Stimulated activated CD8-positive, alpha-beta memory T cell treated with anti-CD3 and anti-CD28 coated beads, Interleukin-15, amount 100 ng/mL, for 1 hour (primary cell): ENCODE data around the gene PLAA.
"Not testable (repeated sequence)": the region's sequence is repeated elsewhere in the genome, so short reads cannot be mapped to it uniquely, and the experiment has no call there.

Experiments used
- DNase-seq: peaks from one replicate; pipeline ENCODE4 v3.0.0-alpha.2; 2020; ENCODE audit warnings: low read depth

The PLAA gene

DNA sequence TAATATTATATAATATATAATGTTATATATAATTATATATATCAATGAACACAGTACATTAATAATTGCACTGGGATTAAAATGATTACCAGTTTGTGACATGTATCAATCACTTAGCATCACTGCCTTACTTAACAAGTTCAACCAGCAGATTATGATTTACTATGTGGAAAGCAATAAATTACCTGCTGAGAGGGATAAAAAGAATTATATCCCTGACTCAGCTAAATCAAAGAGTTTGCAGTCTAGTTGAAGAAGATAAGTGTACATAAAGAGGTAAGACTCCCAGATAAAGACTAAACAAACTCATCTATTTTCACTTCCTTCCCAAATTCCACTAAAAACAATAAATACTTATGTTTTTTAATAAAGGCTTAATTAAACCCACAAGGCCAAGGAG lies 11.2 kb downstream of the PLAA start:
- DNase-seq, result no peak

GRCh38 chr9:26928902-26929495 lies 18.0 kb downstream of the PLAA start:
- no peak for DNase-seq

GRCh38 chr9:26925609-26926008 lies 21.4 kb downstream of the PLAA start:
- DNase-seq, result no peak

DNA sequence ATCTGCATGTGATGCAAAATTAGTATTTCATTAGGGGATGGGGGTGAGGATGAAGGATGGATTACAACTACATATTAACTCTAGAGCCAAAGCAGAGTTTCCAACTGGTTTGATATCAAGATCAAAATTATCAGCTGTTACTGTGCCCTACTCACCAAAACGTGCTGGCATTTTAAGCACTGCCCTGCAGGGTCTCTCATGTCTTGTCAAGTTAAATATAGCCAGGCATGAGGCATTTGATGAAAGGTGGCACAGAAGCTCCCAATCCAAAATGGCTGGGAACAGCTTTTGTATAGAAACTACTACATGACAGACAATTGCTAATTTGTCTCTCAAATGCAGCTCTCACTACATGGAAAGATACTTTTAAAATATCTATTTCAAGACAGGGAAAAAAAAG lies 27.3 kb downstream of the PLAA start:
- no peak for DNase-seq

DNA sequence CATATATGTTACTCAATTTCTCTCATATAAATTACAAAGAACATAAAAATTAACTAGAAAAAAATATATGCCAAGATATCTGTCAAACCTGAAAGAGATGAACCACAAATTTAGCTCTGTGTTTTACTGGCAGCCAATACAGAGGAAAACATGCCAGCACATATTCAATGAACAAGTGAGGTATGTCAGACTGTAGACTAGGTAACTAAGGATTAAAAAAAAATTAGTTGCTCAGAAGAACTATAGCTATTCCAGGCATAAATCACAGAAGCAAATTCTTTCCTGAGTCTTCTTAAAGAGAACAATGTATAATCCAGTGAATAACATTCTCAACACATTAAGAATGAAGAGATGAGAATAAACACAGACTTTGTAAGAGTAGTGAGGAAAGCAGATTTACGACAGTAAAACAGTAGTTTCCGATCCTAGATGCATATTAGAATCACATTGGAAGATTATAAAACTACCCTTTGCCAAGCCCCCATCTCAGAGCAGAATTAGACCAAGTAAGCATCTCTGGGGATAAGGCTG lies 33.8 kb downstream of the PLAA start:
- no peak for DNase-seq

DNA sequence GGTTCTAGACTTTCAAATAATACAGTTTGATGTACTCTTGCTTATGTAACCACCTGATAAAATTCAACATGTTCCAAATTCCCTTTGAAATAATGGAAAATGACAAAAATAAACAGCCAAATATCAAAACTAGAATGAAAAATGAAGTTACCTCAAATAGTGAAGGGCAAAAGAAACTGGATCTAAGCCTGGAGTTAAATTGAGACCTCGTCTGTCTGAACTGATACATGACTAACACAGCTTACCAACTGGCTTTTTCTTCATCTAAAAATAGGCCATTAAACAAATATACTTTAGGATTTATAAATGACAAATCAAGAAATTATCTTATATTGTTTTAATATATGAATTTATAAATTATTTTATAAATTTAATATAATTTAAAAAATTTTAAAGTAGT lies 42.4 kb downstream of the PLAA start:
- DNase-seq, result no peak

DNA sequence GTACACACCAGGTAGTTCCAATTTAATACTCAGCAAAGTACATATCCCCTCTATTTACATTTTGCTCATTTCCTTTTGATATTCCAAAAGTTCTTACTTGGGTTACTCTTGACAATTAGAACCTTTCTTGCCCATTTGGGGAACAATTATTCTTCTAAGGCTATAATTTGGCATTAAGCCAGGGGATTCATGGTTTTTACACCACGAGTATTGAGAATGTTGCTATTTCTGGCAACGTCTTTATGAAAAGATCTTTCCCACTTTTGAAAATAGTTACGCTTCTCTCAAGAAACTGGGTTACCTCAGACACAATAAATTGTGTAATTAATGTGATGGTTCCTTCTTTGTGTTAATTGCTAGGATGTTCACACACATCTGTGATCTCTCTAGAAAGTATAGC lies 43.0 kb downstream of the PLAA start:
- DNase-seq, result no peak

DNA sequence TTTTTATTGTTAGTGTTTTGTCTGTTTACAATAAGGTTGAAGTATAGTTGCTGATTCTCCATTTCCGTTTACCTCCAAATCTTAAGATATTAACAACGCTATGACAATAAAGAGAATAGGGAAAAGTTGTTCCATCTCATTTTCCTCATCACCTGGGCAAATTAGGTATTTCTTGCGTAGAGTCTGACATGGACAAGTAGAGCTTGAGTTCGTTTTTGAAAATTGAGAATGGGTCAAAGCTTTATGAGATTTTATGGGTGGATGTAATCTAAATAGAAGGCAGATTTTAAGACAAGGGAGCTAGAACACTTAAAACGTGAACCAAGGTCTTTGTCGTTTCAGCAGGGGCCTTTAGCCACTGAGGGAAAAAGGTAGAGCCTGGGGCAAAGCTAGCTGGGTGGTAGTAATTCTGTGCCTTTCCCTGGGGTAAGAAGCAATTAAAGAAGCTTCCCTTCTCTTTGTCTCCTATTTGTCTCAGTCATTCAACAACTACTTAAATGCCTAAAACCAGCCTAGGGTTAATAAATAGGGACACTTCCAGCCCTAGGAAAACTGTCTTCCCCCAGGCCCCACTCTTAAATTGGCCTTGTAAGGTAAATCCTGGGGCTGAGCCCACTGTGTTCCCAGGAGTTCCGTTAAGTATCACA lies 53.9 kb downstream of the PLAA start:
- DNase-seq, result no peak

DNA sequence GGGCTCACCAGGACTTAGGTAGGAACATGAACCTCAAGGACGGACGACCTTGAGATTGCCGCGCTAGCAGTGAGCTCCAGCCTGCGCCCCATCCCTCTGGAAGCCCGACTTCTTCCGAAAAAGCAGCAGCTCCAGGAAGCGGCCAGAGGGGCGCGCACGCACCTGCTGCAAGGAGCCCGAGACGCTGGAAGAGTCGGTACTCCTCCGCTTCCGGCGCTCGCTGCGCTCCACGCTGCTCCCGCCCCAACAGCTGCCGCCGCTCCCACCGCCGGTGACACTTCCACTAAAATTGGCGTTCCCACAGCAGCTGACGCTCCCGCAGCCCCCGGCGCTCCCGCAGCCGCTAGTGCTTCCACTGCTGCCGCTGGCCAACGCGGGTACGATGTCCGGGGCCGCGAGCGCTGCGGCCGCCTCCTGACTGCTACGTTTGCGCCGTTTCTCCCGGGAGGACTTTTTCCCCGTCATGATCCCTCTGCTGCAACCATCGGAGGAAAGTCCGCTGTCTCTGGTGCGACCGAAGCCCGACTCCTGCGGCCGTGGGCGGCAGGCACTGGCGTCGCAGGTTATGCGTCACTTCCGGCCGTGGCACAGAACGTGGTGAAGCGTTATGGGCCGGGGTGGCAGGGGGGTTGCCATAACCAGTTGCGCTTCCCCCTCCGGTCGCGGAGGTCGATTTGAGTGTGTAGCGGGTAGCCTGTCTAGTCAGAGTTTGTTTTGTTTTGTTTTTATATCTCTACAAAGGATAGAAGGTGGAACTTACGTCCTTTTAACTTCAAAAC lies 54.6 kb downstream of the PLAA start, which contains the start of gene CAAP1:
TSS of gene CAAP1 (minus strand) at position 552 of the 779 bp plus-strand sequence. CDS start at position 465, 87 bp downstream.
- DNase-seq, result peak; percentile 85

DNA sequence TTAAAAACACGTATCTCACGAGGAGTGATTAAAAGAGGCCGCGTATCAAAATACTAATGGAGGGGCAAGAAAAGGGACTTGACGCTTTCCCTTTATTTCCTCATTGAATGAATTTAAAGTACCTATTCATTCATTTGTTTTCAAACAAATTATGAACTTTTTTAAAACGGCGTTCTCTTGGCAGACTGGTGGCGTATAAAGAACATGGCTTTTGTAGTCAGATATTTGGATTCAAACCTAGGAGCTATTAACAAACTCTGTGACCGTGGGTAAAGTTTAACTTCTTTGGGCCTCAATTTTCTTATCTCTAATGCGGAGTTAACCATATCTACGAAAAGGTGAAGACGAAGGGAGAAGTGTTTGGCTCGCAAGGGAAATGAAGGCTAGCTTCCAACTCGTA lies 55.3 kb downstream of the PLAA start:
- no peak for DNase-seq

GRCh38 chr9:26888271-26888670 lies 58.8 kb downstream of the PLAA start:
- DNase-seq, result no peak

DNA sequence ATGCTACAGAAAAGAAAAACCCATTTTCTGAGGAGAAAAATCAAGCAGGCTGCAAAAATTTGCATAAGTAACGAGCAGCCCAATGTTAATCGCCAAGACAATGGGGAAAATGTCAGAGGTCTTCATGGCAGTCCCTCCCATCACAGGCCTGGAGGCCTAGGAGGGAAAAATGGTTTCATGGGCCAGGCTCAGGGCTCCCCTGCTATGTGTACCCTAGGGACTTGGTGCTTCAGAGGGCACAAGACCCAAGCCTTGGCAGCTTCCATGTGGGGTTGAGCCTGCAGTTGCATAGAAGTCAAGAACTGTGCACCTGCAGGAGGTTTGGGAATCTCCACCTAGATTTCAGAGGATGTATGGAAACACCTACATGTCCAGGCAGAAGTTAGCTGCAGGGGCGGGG lies 64.9 kb downstream of the PLAA start:
- DNase-seq, result no peak

- no peak for DNase-seq
These were observed 66.8 kb downstream of the PLAA start for GRCh38 chr9:26880262-26880661.

DNA sequence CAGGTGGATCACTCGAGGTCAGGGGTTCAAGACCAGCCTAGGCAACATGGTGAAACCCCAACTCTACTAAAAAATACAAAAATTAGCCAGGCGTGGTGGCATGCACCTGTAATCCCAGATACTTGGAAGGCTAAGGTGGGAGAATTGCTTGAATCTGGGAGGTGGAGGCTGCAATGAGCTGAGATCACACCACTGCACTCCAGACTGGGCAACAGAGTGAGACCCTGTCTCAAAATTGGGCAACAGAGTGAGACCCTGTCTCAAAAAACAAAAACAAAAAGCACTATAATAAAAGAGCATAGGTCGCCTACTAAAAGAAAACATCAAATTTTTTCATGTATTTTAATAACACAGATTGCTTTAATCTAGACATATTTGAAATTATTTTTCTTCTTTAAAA lies 71.9 kb downstream of the PLAA start:
- DNase-seq, result not testable (repeated sequence)

DNA sequence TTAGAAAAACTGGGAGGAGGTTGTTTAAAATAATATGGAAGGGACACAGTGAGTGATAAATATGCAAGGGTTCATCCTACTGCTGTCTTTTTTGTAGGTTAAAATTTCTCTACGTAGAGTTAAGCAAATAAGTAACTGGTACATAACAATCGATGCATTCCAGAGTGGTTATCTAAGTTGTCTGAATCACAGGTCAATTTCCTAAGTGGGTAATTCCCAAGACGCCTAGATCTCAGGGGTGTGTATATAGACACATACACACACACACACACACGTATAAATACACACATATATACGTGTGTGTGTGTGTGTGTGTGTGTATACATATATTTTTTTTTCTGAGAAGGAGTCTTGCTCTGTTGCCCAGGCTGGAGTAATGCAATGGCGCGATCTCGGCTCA lies 76.8 kb downstream of the PLAA start:
- no peak for DNase-seq

DNA sequence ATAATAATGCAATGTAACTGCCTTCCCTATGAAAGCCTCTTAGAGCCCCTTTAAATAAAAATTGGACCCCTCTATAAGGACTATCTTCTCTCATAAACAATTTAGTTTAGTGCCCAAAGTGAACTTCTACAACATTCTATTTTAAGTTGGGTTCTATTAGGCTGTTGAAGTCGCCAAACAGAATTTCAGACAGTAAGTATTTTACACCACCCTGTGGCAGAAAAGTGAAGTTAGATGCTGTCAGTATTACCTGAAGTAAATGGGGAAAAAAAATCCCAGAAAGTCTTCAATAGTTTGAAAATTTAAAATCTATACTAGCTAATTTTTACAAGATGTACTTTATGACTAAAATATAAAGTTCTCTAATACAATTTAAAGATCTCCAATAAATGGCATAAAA lies 84.0 kb downstream of the PLAA start:
- no peak for DNase-seq

DNA sequence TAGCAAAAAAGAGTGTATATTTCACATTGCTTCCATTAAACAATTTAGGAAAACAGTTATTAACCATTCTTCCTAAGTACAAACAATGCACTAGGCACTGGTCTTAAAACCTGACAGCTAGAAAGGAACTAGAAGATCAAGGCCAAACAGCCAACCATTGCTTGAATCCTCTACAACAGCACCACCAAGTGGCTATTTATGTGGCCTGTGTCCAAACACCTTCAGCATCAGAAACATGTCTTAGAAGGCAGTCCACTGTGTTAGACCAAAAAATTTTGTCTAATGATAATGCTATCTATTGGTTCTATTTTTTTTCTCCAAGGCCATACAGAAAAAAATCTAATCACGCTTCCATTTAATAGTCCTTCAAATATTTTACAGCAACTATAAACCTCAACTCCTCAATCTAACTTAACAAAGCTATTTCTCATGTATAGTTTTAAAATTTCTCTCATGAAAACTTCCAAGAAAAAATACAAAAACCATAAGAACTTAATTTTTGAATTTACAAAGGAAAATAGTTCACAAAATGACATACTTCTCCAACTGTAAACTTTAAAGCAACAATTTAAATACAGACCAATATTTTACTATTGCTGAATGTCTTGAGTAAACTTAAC lies 90.5 kb downstream of the PLAA start:
- no peak for DNase-seq
